ENCODE measurements around the gene LETM1. TPM values are rescaled to one million over a fixed set of nuclear protein-coding genes. Genes with fewer than 3 reads are reported as not detected.
A peak's percentile ranks its signal among the peaks of the same experiment; 100 is the strongest.

The LETM1 gene
- total and polyA plus RNA-seq, 10 donors, result 6.5 to 47.7 (median 34.7) TPM

- no peaks in the 10 kb centered on the region for H3K9me3 ChIP-seq
- no peak overlapping the region for H3K27ac ChIP-seq
- H3K27me3 ChIP-seq (replicated peaks in 1 of 7), result no peaks in the 10 kb centered on the region
- TF ChIP-seq CTCF (IDR thresholded peaks at IDR 0.05 in 8 of 11, conservative IDR thresholded peaks at IDR 0.05 in 3 of 11) (no peak), POLR2AphosphoS5 (IDR thresholded peaks at IDR 0.05) (no peak), POLR2A (IDR thresholded peaks at IDR 0.05) (no peak)
- 83 to 90% (median 84%) methylated on average over 3 of the region's 3 CpGs for WGBS, 5 donors
- intact Hi-C loops (cut with DNase I; ENCODE audit: low total_unique reads), result no loop called here
- no peak overlapping the region for H3K4me3 ChIP-seq
- no peak for DNase-seq
- no peaks in the 10 kb centered on the region for H3K36me3 ChIP-seq
- H3K4me1 ChIP-seq, result peaks cover 0 to 49% (median 25%) of the 10 kb centered on the region in 6 donors
These were observed 18.2 kb upstream of the LETM1 start for GRCh38 chr4:1874201-1874600.

GRCh38 chr4:1873776-1874175 is 17.8 kb upstream of the LETM1 start:
- TF ChIP-seq POLR2A (IDR thresholded peaks at IDR 0.05), result no peak
- no peak for TF ChIP-seq POLR2AphosphoS5 (IDR thresholded peaks at IDR 0.05)
- no peak for TF ChIP-seq CTCF (IDR thresholded peaks at IDR 0.05 in 8 of 11, conservative IDR thresholded peaks at IDR 0.05 in 3 of 11)
- Histone ChIP-seq H3K27ac (no peak overlapping the region), H3K4me1 (peaks cover 0 to 49% (median 25%) of the 10 kb centered on the region in 6 donors), H3K4me3 (no peak overlapping the region), H3K36me3 (no peaks in the 10 kb centered on the region), H3K9me3 (no peaks in the 10 kb centered on the region), H3K27me3 (replicated peaks in 1 of 7) (no peaks in the 10 kb centered on the region)
- intact Hi-C loops (cut with DNase I; ENCODE audit: low total_unique reads), result no loop called here
- 82 to 87% (median 86%) methylated on average over 3 of the region's 3 CpGs for WGBS, 5 donors
- DNase-seq, result no peak

GRCh38 chr4:1873291-1873690 is 17.3 kb upstream of the LETM1 start:
- H3K9me3 ChIP-seq, result no peaks in the 10 kb centered on the region
- 68 to 86% (median 82%) methylated on average over 4 of the region's 4 CpGs for WGBS, 5 donors
- no peaks in the 10 kb centered on the region for H3K27me3 ChIP-seq (replicated peaks in 1 of 7)
- intact Hi-C loops (cut with DNase I; ENCODE audit: low total_unique reads), result no loop called here
- DNase-seq, result no peak
- no peaks in the 10 kb centered on the region for H3K36me3 ChIP-seq
- H3K4me1 ChIP-seq, result peaks cover 0 to 44% (median 25%) of the 10 kb centered on the region in 6 donors
- peak overlapping the region in 4 of 8 donors; percentile 92 to 100 (median 94) for H3K27ac ChIP-seq
- no peak for TF ChIP-seq POLR2AphosphoS5 (IDR thresholded peaks at IDR 0.05)
- no peak for TF ChIP-seq POLR2A (IDR thresholded peaks at IDR 0.05)
- TF ChIP-seq CTCF (IDR thresholded peaks at IDR 0.05 in 8 of 11, conservative IDR thresholded peaks at IDR 0.05 in 3 of 11), result no peak
- H3K4me3 ChIP-seq, result no peak overlapping the region

- no peak for DNase-seq
- H3K27ac ChIP-seq, result peak overlapping the region in 4 of 8 donors; percentile 92 to 100 (median 94)
- no peaks in the 10 kb centered on the region for H3K27me3 ChIP-seq (replicated peaks in 1 of 7)
- peaks cover 0 to 43% (median 25%) of the 10 kb centered on the region in 6 donors for H3K4me1 ChIP-seq
- intact Hi-C loops (cut with DNase I; ENCODE audit: low total_unique reads), result no loop called here
- no peak for TF ChIP-seq POLR2A (IDR thresholded peaks at IDR 0.05)
- no peak for TF ChIP-seq POLR2AphosphoS5 (IDR thresholded peaks at IDR 0.05)
- no peak for TF ChIP-seq CTCF (IDR thresholded peaks at IDR 0.05 in 8 of 11, conservative IDR thresholded peaks at IDR 0.05 in 3 of 11)
- 38 to 47% (median 42%) methylated on average over 3 of the region's 3 CpGs for WGBS, 5 donors
- H3K36me3 ChIP-seq, result no peaks in the 10 kb centered on the region
- no peaks in the 10 kb centered on the region for H3K9me3 ChIP-seq
- H3K4me3 ChIP-seq, result peak overlapping the region in 4 of 8 donors; percentile 88 to 97 (median 92)
These were observed 16.9 kb upstream of the LETM1 start for GRCh38 chr4:1872870-1873269.
